ENCODE data around the gene CES2.

Gene CES2

GRCh38 chr16:66936889-66937554 lies 1.7 kb downstream of the CES2 start:
- DNase-seq (ENCODE audit: extremely low spot score), result no peak
- TF ChIP-seq CTCF (IDR thresholded peaks at IDR 0.05; ENCODE audit: control extremely low read depth, extremely low read depth, low read depth, missing control alignments), result no peak
- CTCF ChIA-PET, result interaction anchor here (0.7 to 1.7 kb wide), 5 partner anchors 11 to 176 kb away, joined by 3 to 5 read pairs (median 3); partner anchors contain the start of gene RRAD
- POLR2A ChIA-PET, result no interaction called here

GRCh38 chr16:66937725-66938337 lies 2.5 kb downstream of the CES2 start:
- no peak for TF ChIP-seq CTCF (IDR thresholded peaks at IDR 0.05; ENCODE audit: control extremely low read depth, extremely low read depth, low read depth, missing control alignments)
- POLR2A ChIA-PET, result no interaction called here
- CTCF ChIA-PET, result interaction anchor here (1.2 to 2.2 kb wide), 4 partner anchors 10 to 16 kb away, joined by 3 to 6 read pairs (median 4); partner anchors contain the start of gene RRAD
- no peak for DNase-seq (ENCODE audit: extremely low spot score)

GRCh38 chr16:66939366-66939765 lies 4.0 kb downstream of the CES2 start:
- CTCF ChIA-PET, result interaction anchor here (1.0 to 2.2 kb wide), 3 partner anchors 8 to 15 kb away, joined by 3 to 6 read pairs (median 3); no protein-coding TSS in a partner anchor
- POLR2A ChIA-PET, result interaction anchor here (0.5 kb wide), 1 partner anchor 295 kb away, joined by 3 read pairs; no protein-coding TSS in a partner anchor
- no peak for DNase-seq (ENCODE audit: extremely low spot score)
- no peak for TF ChIP-seq CTCF (IDR thresholded peaks at IDR 0.05; ENCODE audit: control extremely low read depth, extremely low read depth, low read depth, missing control alignments)

- DNase-seq (ENCODE audit: extremely low spot score), result no peak
- POLR2A ChIA-PET, result no interaction called here
- no peak for TF ChIP-seq CTCF (IDR thresholded peaks at IDR 0.05; ENCODE audit: control extremely low read depth, extremely low read depth, low read depth, missing control alignments)
- CTCF ChIA-PET, result interaction anchor here (1.0 to 2.2 kb wide), 3 partner anchors 14 to 45 kb away, joined by 3 to 6 read pairs (median 3); partner anchors contain the start of gene CES3
These were observed 4.9 kb downstream of the CES2 start for GRCh38 chr16:66940236-66940635.

GRCh38 chr16:66942981-66943380 lies 7.7 kb downstream of the CES2 start:
- DNase-seq (ENCODE audit: extremely low spot score), result no peak
- ChIA-PET CTCF (interaction anchor here (1.3 to 3.6 kb wide), 5 partner anchors 10 to 242 kb away, joined by 3 to 19 read pairs (median 4); no protein-coding TSS in a partner anchor), POLR2A (no interaction called here)
- TF ChIP-seq CTCF (IDR thresholded peaks at IDR 0.05; ENCODE audit: control extremely low read depth, extremely low read depth, low read depth, missing control alignments), result no peak

GRCh38 chr16:66943426-66944053 lies 8.2 kb downstream of the CES2 start:
- ChIA-PET CTCF (interaction anchor here (1.3 to 3.6 kb wide), 3 partner anchors 10 to 212 kb away, joined by 4 to 19 read pairs (median 9); no protein-coding TSS in a partner anchor), POLR2A (interaction anchor here (0.6 kb wide), 1 partner anchor 26 kb away, joined by 7 read pairs; no protein-coding TSS in a partner anchor)
- no peak for DNase-seq (ENCODE audit: extremely low spot score)
- no peak for TF ChIP-seq CTCF (IDR thresholded peaks at IDR 0.05; ENCODE audit: control extremely low read depth, extremely low read depth, low read depth, missing control alignments)
